Measurements from ENCODE around the gene RAN. TPM values are rescaled to one million over a fixed set of nuclear protein-coding genes. Genes with fewer than 3 reads are reported as not detected.

RAN gene
- total RNA-seq, 2 experiments from 2014 or later: 2,177 to 2,247 TPM

DNA sequence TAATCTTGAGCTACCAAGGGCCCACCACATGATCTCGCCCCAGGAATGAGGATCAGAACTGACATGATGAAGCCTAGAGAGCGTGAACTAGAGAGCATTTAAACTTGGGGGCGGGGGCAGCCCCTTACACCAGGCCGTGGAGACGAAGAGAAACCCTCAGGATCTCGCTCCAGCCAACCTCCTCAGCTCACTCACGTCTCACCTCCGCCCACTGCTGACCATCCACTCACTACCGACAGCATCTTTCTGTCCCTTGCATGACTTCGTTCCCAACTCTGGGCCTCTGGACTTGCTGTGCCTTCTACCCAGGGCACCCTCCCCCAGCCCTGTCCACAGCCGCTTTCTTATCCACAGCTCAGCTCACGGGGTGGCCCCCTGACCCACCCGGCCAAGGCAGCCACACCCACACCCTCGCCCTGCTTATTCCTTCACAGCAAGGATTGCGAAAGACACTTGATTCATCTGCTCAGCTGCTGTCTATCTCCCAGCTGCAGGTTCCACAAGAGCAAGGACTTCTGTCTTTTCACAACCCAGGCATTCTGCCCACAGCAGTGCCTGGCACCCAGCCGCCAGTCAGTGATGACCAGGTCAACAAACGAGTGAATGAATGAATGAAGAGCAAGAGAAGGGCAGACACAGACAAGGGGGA, 39.2 kb upstream of the RAN start:
- no peaks in the 10 kb centered on the region for H3K36me3 Mint-ChIP-seq (ENCODE audit: low read depth)
- DNase-seq: peak; percentile 19
- intact Hi-C loops (cut with micrococcal nuclease): no loop called here
- TF ChIP-seq, protein P1, sequence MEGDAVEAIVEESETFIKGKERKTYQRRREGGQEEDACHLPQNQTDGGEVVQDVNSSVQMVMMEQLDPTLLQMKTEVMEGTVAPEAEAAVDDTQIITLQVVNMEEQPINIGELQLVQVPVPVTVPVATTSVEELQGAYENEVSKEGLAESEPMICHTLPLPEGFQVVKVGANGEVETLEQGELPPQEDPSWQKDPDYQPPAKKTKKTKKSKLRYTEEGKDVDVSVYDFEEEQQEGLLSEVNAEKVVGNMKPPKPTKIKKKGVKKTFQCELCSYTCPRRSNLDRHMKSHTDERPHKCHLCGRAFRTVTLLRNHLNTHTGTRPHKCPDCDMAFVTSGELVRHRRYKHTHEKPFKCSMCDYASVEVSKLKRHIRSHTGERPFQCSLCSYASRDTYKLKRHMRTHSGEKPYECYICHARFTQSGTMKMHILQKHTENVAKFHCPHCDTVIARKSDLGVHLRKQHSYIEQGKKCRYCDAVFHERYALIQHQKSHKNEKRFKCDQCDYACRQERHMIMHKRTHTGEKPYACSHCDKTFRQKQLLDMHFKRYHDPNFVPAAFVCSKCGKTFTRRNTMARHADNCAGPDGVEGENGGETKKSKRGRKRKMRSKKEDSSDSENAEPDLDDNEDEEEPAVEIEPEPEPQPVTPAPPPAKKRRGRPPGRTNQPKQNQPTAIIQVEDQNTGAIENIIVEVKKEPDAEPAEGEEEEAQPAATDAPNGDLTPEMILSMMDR (IDR thresholded peaks at IDR 0.05): no peak
- ChIA-PET CTCF (no interaction called here), POLR2A (interaction anchor here (2.3 kb wide), 1 partner anchor 38 kb away, joined by 7 read pairs; no protein-coding TSS in a partner anchor)
- no peak overlapping the region for H3K4me3 Mint-ChIP-seq
- no peaks in the 10 kb centered on the region for H3K27me3 Mint-ChIP-seq
- peaks cover 32% of the 10 kb centered on the region for H3K4me1 Mint-ChIP-seq (ENCODE audit: low read depth)
- no peak overlapping the region for H3K27ac Mint-ChIP-seq
- no peaks in the 10 kb centered on the region for H3K9me3 Mint-ChIP-seq
- ATAC-seq: peak; percentile 35

DNA sequence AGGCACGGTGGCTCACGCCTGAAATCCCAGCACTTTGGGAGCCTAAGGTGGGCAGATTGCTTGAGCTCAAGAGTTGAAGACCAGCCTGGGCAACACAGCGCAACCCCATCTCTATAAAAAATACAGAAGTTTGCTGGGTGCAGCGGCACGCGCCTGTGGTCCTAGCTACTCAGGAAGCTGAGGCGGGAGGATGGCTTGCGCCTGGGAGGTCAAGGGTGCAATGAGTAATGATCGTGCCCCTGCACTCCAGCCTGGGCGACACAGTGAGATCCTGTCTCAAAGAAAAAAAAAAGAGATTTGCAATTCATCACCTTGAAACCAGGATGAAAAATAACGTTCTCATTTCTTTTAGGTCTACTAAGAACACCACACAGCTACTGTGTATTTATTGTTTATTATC, 36.9 kb upstream of the RAN start:
- ChIA-PET CTCF (interaction anchor here (0.8 to 4.1 kb wide), 3 partner anchors 9 to 87 kb away, joined by 3 to 38 read pairs (median 3); no protein-coding TSS in a partner anchor), POLR2A (interaction anchor here (4.9 kb wide), 1 partner anchor 35 kb away, joined by 15 read pairs; no protein-coding TSS in a partner anchor)
- Mint-ChIP-seq H3K4me1 (ENCODE audit: low read depth) (peaks cover 44% of the 10 kb centered on the region), H3K36me3 (ENCODE audit: low read depth) (no peaks in the 10 kb centered on the region), H3K27ac (no peak overlapping the region), H3K27me3 (no peaks in the 10 kb centered on the region), H3K4me3 (no peak overlapping the region), H3K9me3 (no peaks in the 10 kb centered on the region)
- DNase-seq: peak; percentile 24
- intact Hi-C loops (cut with micrococcal nuclease): loop anchor here (5.0 kb wide), 1 partner anchor 37 kb away; the partner anchor contains the start of gene RAN
- ATAC-seq: no peak
- TF ChIP-seq, protein P1 (IDR thresholded peaks at IDR 0.05): no peak

DNA sequence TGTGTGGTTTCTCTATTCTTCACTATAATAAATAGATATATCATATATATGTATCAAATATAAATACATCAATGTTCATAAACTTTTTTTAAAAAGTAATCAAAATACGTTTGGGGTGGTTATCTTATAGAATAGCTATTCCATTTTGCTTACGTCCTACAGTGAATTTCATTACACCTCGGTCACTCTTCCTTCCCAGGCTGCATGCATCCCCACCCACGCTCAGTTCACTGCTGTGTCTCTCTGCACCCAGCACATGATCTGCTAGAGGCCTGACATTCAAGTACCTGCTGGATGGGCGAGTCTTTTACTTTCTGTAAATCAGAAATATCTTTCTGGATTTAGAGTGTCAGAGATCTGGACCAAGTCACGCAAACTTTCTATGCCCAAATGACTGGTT, 36.4 kb upstream of the RAN start:
- ChIA-PET CTCF (interaction anchor here (0.8 to 4.1 kb wide), 3 partner anchors 10 to 87 kb away, joined by 3 to 38 read pairs (median 3); no protein-coding TSS in a partner anchor), POLR2A (interaction anchor here (1.4 to 4.9 kb wide), 2 partner anchors 11 to 35 kb away, joined by 3 to 15 read pairs; no protein-coding TSS in a partner anchor)
- H3K4me1 Mint-ChIP-seq (ENCODE audit: low read depth): peaks cover 43% of the 10 kb centered on the region
- DNase-seq (no peak), ATAC-seq (no peak)
- no peak overlapping the region for H3K27ac Mint-ChIP-seq
- H3K27me3 Mint-ChIP-seq: no peaks in the 10 kb centered on the region
- TF ChIP-seq, protein P1 (IDR thresholded peaks at IDR 0.05): no peak
- no peak overlapping the region for H3K4me3 Mint-ChIP-seq
- no peaks in the 10 kb centered on the region for H3K36me3 Mint-ChIP-seq (ENCODE audit: low read depth)
- H3K9me3 Mint-ChIP-seq: no peaks in the 10 kb centered on the region
- intact Hi-C loops (cut with micrococcal nuclease): loop anchor here (5.0 kb wide), 1 partner anchor 37 kb away; the partner anchor contains the start of gene RAN

DNA sequence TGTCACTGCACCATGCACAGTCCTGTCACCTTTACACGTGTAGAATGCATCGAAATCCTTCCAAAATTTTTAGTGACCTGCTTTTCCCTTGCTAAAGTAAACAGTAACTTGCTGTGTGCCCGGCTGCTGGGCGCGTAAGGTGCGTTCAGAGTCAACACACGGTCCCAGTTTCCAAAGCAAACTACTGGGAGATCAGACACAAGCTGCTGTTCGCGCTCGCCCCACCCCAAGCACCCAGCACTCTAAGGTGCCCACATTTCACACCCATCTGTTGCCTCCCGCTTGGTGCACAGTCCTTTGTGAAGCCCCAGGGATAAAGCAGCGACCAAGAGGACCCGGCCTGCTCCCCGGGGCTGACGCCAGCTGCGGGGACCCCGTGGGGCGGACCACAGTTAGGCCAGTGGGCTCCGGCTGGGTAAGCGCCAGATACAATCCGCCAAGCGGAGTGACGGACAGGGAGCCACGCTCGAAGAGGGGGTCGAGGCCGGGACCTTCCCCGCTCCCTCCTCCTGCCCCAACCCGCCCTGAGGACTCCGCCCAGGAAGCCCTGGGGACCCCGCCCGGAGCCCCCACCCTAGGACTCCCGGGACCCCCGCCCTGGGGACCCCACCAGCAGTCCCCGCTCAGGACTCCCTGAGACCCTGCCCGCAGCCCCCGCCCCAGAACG, 33.4 kb upstream of the RAN start:
- POLR2A ChIA-PET: interaction anchor here (0.7 to 4.9 kb wide), 8 partner anchors 11 to 41 kb away, joined by 3 to 15 read pairs (median 3); no protein-coding TSS in a partner anchor
- peaks cover 30% of the 10 kb centered on the region for H3K4me1 Mint-ChIP-seq (ENCODE audit: low read depth)
- CTCF ChIA-PET: interaction anchor here (1.0 to 4.1 kb wide), 4 partner anchors 11 to 91 kb away, joined by 4 to 38 read pairs (median 10); no protein-coding TSS in a partner anchor
- no peaks in the 10 kb centered on the region for H3K27me3 Mint-ChIP-seq
- peak overlapping the region; percentile 80 for H3K4me3 Mint-ChIP-seq
- no peaks in the 10 kb centered on the region for H3K9me3 Mint-ChIP-seq
- H3K27ac Mint-ChIP-seq: no peak overlapping the region
- ATAC-seq: peak; percentile 26
- no peaks in the 10 kb centered on the region for H3K36me3 Mint-ChIP-seq (ENCODE audit: low read depth)
- intact Hi-C loops (cut with micrococcal nuclease): loop anchor here (5.0 kb wide), 1 partner anchor 34 kb away; the partner anchor contains the start of gene RAN
- DNase-seq: peak; percentile 37
- TF ChIP-seq, protein P1 (IDR thresholded peaks at IDR 0.05): no peak
